ENCODE results near the gene PTCD1. TPM values are rescaled to one million over a fixed set of nuclear protein-coding genes. Genes with fewer than 3 reads are reported as not detected.
"Not testable (repeated sequence)": the region's sequence is repeated elsewhere in the genome, so short reads cannot be mapped to it uniquely, and the experiment has no call there.

Gene PTCD1
- total RNA-seq, 2 experiments from 2014 or later = 5.9 to 9.1 TPM

DNA sequence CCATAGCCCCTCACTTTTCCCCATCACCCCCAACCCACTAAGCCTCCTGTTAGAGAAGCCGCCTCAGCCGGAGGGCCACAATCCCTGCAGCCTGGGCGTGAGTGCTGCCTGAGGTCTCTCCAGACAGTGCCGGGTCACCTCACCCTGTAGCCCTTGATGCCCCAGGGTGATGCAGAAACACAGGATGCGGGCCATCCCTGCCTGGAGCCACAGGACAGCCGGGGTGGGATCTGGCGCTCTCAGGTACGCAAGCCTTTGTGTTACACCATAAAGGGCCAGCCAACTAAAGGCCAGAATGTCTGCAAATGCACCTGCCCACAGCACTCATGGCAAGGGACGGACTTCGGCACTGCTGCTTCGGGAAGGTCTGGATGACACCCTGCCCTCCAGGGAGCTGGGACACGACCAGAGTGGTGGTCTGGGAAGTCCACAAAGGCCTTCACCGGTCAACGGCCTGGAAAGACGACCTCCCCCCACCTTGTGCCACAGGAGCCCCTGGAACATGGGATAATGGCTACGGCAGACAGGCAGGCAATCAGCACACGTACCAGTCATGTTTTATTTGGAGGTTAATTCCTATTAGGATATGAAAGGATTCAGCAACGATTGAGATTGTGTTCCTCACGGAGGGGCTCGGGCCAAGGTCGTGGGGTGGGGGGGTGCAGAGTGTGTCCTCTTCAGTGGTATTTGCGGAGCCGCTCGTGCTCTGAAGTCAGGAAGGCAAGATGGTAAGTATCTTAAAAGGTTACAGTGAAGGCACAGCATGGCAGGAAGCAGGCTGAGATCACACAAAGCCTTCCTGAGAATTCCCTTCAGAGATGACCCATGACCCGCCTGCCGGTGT lies 19.3 kb upstream of the PTCD1 start:
- DNase-seq = no peak
- peaks cover 22% of the 10 kb centered on the region for H3K36me3 Mint-ChIP-seq
- peaks cover 20% of the 10 kb centered on the region for H3K4me1 Mint-ChIP-seq
- H3K27me3 Mint-ChIP-seq = no peaks in the 10 kb centered on the region
- no peak overlapping the region for H3K27ac Mint-ChIP-seq
- no peaks in the 10 kb centered on the region for H3K9me3 Mint-ChIP-seq
- H3K4me3 Mint-ChIP-seq = no peak overlapping the region

DNA sequence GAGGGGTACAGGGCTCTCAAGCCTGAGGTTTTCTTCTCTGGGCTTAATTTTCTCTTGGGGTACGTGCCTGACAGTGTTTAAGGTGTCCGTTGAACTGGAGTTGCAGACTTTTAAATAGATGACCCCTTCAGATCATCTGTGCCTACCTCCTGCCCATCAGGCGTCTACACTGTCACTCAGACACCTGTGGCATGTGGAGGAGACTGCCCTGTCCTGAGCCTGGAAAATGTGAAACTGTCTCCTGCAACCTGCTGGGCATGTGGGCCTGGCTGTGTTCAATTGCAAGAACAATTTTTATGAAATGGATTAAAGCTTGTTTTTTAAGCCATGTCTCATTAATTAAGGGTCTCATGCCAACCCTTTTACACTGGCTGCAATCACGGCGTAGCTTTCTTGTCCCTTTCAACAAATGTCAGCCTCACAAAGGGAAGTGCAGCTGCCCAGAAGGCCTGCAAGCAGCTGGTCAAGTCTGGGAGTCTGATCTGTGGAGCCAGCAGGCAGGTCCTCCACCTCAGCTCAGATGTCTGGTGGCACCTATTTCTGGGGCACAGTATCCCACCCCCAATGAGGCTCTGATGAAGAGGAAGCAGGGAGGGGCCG lies 18.6 kb upstream of the PTCD1 start:
- H3K27ac Mint-ChIP-seq = peak overlapping the region; percentile 67
- H3K4me1 Mint-ChIP-seq = peaks cover 18% of the 10 kb centered on the region
- H3K4me3 Mint-ChIP-seq = peak overlapping the region; percentile 1
- H3K9me3 Mint-ChIP-seq = no peaks in the 10 kb centered on the region
- no peaks in the 10 kb centered on the region for H3K27me3 Mint-ChIP-seq
- H3K36me3 Mint-ChIP-seq = peaks cover 15% of the 10 kb centered on the region
- DNase-seq = no peak

DNA sequence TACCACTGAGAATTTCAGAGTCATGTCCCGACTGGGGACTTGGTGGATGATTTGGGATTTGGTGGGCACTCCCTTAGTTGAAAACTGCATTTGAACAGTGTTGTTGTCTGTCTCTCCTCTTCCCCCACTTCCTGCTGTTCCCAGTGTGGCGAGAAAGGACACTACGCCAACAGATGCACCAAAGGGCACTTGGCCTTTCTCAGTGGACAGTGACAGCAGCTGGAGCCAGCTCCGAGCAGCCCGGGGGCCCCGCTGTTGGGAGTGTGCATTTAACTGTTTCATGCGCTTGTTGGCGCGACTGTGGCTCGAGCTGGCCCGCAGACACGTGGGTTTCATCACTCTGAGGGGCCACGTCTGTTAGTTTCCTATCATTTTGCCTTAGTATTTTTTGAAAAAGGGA lies 17.7 kb upstream of the PTCD1 start:
- Mint-ChIP-seq H3K36me3 (peaks cover 15% of the 10 kb centered on the region), H3K9me3 (no peaks in the 10 kb centered on the region), H3K4me1 (peaks cover 15% of the 10 kb centered on the region), H3K4me3 (no peak overlapping the region), H3K27me3 (no peaks in the 10 kb centered on the region), H3K27ac (no peak overlapping the region)
- no peak for DNase-seq

DNA sequence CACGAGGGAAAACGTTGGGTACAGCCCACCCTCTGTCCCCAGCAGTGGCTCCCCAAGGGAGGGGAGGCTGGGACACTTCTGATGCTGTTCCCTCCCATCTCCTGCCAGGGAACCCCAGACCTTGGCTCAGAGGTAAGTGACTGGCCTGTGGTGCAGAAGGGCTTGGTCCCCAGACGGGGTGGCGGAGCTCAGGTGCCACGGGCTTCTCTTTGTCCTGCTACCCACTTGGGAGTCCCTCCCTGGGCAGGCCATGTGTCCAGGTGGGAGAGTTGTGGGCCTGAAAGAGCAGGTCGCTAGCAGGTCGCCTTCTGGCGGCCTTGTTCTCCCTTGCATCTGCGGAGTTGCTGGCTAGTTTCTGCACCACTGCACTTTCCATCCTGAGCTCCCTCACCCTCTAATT lies 17.3 kb upstream of the PTCD1 start:
- Mint-ChIP-seq H3K4me1 (peaks cover 15% of the 10 kb centered on the region), H3K36me3 (peaks cover 19% of the 10 kb centered on the region)
- no peak for DNase-seq

DNA sequence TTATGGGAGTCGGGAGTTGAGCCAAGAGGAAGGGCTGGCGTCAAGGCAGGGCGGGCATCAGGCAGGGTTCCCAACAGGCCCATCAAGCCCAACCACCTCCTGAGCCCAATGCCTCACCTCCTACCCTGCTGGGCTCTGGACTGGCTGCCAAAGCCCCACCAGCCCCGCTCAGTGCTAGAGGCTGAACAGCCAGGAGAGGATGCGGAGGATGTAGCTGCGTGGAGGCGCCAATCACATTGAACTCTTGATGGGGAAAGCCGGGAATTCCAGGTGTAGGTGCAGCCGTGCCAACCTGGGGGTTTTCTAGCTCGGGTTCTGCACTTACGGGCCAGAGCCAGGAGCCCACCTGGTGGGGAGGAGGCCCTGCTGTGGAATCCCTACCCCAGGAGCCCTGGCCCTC lies 14.5 kb upstream of the PTCD1 start:
- Mint-ChIP-seq H3K9me3 (no peaks in the 10 kb centered on the region), H3K4me3 (no peak overlapping the region), H3K4me1 (no peaks in the 10 kb centered on the region), H3K27me3 (no peaks in the 10 kb centered on the region), H3K27ac (no peak overlapping the region), H3K36me3 (peaks cover 20% of the 10 kb centered on the region)
- DNase-seq = no peak

More for the DNA sequence above, 17.3 kb upstream of the PTCD1 start:
- H3K9me3 Mint-ChIP-seq = no peaks in the 10 kb centered on the region
- H3K4me3 Mint-ChIP-seq = no peak overlapping the region
- no peak overlapping the region for H3K27ac Mint-ChIP-seq
- H3K27me3 Mint-ChIP-seq = no peaks in the 10 kb centered on the region

DNA sequence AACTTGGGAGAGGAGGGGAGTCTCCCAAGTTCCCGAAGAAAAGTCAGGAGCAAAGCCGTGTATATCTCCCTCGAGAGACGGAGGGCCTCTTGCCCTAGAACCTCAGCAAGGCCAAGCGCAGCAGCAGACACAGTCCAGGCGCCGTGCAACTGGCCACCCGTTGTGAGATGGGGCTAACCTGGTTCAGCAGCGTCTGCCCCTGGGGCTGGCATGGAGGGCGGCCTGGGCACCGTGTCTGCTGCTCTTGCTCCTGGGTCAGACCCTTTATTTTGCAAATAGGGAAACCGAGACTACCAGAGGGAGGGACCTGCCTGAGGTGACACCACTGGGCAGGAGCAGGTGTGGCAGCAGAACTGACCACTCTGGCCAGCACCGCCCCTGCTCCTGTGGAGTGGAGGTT lies 13.9 kb upstream of the PTCD1 start:
- DNase-seq = no peak
- H3K27ac Mint-ChIP-seq = no peak overlapping the region
- H3K4me1 Mint-ChIP-seq = no peaks in the 10 kb centered on the region
- H3K9me3 Mint-ChIP-seq = no peaks in the 10 kb centered on the region
- no peaks in the 10 kb centered on the region for H3K27me3 Mint-ChIP-seq
- no peak overlapping the region for H3K4me3 Mint-ChIP-seq
- H3K36me3 Mint-ChIP-seq = peaks cover 20% of the 10 kb centered on the region

DNA sequence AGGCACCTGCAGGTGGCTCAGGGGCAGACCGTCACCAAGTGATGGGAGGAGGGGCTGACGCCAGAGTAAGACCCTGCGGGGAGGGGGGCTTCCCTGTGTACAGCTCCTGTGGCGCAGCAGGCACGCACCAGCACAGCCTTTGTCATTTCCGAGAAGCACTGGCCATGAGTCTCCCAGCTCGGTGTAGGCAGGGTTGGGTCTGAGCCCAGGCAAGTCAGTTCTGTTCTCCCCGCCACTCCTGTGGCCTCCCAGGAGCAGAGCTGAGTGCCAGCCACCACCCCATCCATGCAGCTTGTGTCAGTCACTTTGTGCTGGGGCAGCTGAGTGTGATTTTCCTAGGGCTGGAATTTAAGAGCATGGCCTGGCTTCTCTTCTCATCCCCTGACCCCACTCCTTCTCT lies 13.3 kb upstream of the PTCD1 start:
- Mint-ChIP-seq H3K4me1 (no peaks in the 10 kb centered on the region), H3K36me3 (peaks cover 18% of the 10 kb centered on the region), H3K27me3 (no peaks in the 10 kb centered on the region), H3K4me3 (no peak overlapping the region), H3K9me3 (no peaks in the 10 kb centered on the region), H3K27ac (peak overlapping the region; percentile 65)
- DNase-seq = no peak

DNA sequence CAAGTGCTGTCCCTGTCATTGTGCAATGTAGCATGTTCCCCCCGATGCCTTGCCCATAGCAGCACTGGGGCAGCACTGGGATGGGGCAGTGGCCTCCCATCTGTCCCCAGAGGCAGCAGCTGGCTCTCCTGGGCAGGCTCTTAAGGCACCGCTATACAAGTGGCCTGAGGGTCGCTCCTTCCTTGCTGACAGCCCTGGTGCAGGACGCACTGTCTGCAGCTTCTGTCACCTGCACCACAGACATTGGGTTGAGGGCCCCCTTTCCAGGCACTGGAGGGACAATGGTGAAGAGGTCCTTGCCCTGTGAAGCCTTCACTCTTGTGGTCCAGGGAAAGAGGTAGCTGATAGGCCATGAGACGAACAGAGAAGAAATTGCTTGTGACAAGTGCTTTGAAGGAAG lies 10.7 kb upstream of the PTCD1 start:
- Mint-ChIP-seq H3K4me1 (no peaks in the 10 kb centered on the region), H3K9me3 (no peaks in the 10 kb centered on the region), H3K27ac (no peak overlapping the region), H3K4me3 (no peak overlapping the region), H3K36me3 (peaks cover 28% of the 10 kb centered on the region), H3K27me3 (no peaks in the 10 kb centered on the region)
- no peak for DNase-seq

DNA sequence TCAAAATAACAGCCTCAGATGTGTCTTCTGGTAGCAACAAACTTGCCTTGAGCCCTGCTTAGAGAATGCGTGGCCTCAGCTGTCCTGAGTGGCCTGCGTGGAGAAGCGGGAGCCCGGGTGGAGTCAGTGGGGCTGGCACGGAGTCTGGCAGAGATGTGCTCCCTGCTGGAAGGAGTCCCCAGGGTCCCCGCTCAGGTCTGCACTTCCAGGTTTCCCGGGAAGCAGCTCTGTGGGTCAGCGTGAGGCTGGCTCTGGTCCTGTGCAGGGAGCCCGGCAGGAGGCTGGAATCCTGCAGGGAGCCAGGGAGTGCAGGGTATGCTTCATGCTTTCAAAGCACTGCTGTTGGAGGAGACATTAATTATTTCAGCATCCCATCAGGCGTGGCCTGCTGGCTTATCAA lies 10.3 kb upstream of the PTCD1 start:
- no peaks in the 10 kb centered on the region for H3K4me1 Mint-ChIP-seq
- no peaks in the 10 kb centered on the region for H3K9me3 Mint-ChIP-seq
- H3K27ac Mint-ChIP-seq = no peak overlapping the region
- H3K4me3 Mint-ChIP-seq = no peak overlapping the region
- DNase-seq = no peak
- H3K27me3 Mint-ChIP-seq = no peaks in the 10 kb centered on the region
- H3K36me3 Mint-ChIP-seq = peaks cover 24% of the 10 kb centered on the region

DNA sequence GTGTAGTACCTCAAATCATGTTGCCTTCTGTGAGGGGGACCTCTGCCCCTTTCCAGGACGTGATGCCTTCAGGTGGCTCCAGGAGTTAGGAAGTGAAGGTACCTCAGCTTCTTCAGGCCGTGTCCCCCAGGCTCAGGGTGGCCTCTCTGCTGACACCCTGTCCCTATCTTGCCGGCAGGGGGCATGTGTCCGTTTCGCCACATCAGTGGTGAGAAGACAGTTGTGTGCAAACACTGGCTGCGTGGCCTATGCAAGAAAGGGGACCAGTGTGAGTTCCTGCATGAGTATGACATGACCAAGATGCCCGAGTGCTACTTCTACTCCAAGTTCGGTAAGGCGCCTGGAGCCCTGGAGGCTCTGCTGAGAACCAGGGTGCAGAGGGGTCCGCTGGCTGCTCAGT lies 9.3 kb upstream of the PTCD1 start:
- Mint-ChIP-seq H3K9me3 (no peaks in the 10 kb centered on the region), H3K4me1 (peaks cover 5% of the 10 kb centered on the region), H3K4me3 (no peak overlapping the region), H3K27me3 (no peaks in the 10 kb centered on the region), H3K36me3 (peaks cover 25% of the 10 kb centered on the region), H3K27ac (no peak overlapping the region)
- no peak for DNase-seq

DNA sequence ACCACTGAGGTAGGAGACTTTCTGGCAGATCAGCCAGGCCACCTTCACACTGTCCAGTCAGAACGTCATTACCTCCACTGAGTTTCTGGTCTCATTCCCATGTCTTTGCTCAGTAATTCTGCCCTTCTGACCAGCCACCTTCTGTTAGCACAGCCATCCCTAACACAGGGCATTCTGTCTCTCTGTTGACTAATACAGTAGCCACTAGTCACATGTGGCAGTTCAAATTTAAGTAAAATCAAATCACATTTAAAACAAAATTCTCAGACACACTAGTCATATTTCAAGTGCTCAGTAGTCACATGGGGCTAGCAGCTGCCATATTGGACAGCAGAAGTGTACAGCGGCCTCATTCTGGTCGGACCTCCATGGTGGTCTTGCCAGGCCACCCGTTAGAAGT lies 7.5 kb upstream of the PTCD1 start:
- Mint-ChIP-seq H3K9me3 (no peaks in the 10 kb centered on the region), H3K4me1 (peaks cover 12% of the 10 kb centered on the region), H3K27ac (no peak overlapping the region), H3K4me3 (no peak overlapping the region), H3K27me3 (no peaks in the 10 kb centered on the region), H3K36me3 (peaks cover 32% of the 10 kb centered on the region)
- no peak for DNase-seq

DNA sequence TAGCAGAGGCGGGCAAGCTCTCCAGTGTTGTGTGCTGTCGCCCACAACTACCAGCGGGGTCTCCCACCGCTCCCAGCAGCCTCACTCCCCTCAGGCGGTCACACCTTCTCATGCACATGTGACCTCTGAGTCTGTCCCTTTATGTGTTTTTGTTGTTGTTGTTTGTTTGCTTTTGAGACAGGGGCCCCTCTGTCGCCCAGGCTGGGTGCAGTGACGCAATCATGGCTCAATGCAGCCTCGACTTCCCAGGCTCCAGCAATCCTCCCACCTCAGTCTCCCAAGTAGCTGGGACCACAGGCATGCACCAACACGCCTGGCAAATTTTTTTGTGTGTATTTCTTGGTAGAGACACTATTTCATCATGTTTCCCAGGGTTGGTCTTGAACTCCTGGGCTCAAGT lies 1.6 kb upstream of the PTCD1 start:
- H3K27ac Mint-ChIP-seq = no peak overlapping the region
- no peaks in the 10 kb centered on the region for H3K9me3 Mint-ChIP-seq
- peaks cover 32% of the 10 kb centered on the region for H3K4me1 Mint-ChIP-seq
- no peak for DNase-seq
- no peaks in the 10 kb centered on the region for H3K27me3 Mint-ChIP-seq
- peaks cover 23% of the 10 kb centered on the region for H3K36me3 Mint-ChIP-seq
- peak overlapping the region; percentile 99 for H3K4me3 Mint-ChIP-seq

DNA sequence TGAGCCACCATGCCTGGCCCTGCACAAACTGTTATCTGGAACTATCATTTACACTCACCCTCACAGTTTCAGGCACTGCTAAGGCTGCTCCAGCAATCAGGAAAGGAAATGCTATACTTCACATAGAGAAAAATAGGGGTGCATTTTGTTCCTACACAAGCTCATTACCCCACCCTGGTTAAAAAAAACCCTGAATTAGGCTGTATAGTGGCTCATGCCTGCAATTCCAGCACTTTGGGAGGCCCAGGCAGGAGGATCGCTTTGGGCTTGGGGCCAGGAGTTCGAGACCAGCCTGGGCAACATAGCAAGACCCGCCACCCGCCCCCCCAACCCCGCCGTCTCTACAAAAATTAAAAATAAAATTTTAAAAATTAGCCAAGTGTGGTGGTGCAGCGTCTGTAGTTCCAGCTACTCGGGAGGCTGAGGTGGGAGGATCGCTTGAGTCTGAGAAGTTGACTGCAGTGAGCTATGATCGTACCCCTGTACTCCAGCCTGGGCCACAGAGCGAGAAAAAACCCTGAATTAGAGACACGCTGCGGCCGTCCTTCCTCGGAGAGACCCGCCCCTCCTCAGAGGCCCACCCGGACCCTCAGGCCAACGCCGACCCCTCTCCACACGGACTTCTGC lies 539 bp downstream of the PTCD1 start:
- Mint-ChIP-seq H3K4me1 (peaks cover 28% of the 10 kb centered on the region), H3K36me3 (peaks cover 16% of the 10 kb centered on the region), H3K27me3 (no peaks in the 10 kb centered on the region)

DNA sequence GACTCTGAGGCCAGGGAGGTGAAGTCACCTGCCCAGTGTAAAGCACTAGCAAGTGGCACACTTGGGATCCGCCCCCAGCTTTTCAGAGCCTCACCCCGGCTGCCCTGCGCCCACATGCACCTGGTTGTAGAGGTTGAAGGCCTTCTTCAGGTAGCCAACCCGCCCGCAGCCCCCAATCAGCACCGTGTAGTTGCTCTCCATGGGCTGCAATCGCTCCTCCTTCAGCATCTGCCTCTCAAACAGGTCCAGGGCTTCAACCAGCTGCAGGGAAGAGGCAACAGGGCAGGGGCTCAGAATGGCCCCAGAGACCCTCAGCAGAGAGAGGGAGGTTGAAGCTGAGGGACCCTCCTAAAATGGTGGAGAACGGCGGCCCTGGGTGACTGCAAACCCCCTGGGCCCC lies 5.4 kb downstream of the PTCD1 start:
- H3K27me3 Mint-ChIP-seq = no peaks in the 10 kb centered on the region
- no peak overlapping the region for H3K4me3 Mint-ChIP-seq
- peaks cover 1% of the 10 kb centered on the region for H3K36me3 Mint-ChIP-seq
- peaks cover 10% of the 10 kb centered on the region for H3K4me1 Mint-ChIP-seq
- H3K27ac Mint-ChIP-seq = no peak overlapping the region
- H3K9me3 Mint-ChIP-seq = no peaks in the 10 kb centered on the region
- DNase-seq = no peak

More for the DNA sequence above, 539 bp downstream of the PTCD1 start:
- no peaks in the 10 kb centered on the region for H3K9me3 Mint-ChIP-seq
- H3K4me3 Mint-ChIP-seq = peak overlapping the region; percentile 99
- H3K27ac Mint-ChIP-seq = peak overlapping the region; percentile 97
- no peak for DNase-seq

DNA sequence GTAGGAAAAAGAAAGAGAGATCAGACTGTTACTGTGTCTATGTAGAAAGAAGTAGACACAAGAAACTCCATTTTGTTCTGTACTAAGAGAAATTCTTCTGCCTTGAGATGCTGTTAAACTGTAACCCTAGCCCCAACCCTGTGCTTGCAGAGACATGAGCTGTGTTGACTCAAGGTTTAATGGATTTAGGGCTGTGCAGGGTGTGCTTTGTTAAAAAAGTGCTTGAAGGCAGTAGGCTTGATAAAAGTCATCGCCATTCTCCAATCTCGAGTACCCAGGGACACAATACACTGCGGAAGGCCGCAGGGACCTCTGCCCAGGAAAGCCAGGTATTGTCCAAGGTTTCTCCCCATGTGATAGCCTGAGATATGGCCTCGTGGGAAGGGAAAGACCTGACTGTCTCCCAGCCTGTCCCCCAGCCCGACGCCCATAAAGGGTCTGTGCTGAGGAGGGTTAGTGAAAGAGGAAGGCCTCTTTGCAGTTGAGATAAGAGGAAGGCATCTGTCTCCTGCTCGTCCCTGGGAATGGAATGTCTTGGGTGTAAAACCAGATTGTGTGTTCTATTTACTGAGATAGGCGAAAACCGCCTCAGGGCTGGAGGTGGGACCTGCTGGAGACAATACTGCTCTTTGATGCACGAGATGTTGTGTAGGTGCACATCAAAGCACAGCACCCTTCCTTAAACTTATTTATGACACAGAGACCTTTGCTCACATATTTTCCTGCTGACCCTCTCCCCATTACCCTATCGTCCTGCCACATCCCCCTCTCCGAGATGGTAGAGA lies 6.7 kb downstream of the PTCD1 start:
- not testable (repeated sequence) for H3K4me3 Mint-ChIP-seq, DNase-seq, H3K27me3 Mint-ChIP-seq, H3K36me3 Mint-ChIP-seq, H3K27ac Mint-ChIP-seq, H3K9me3 Mint-ChIP-seq, H3K4me1 Mint-ChIP-seq

Measured in activated naive CD8-positive, alpha-beta T cell treated with anti-CD3 and anti-CD28 coated beads for 36 hours (primary cell).